ENCODE results near the gene ALDH5A1. TPM values are rescaled to one million over a fixed set of nuclear protein-coding genes. Genes with fewer than 3 reads are reported as not detected.
"Not testable (repeated sequence)": the region's sequence is repeated elsewhere in the genome, so short reads cannot be mapped to it uniquely, and the experiment has no call there.

ALDH5A1 gene
- total RNA-seq, 2 experiments from 2014 or later, result 18.2 to 20.9 TPM

- H3K9me3 Mint-ChIP-seq, result peaks cover 7% of the 10 kb centered on the region
- no peak for DNase-seq
- H3K27ac Mint-ChIP-seq, result no peak overlapping the region
- no peaks in the 10 kb centered on the region for H3K27me3 Mint-ChIP-seq
- H3K4me1 Mint-ChIP-seq, result peaks cover 3% of the 10 kb centered on the region
- H3K36me3 Mint-ChIP-seq, result peaks cover 21% of the 10 kb centered on the region
- no peak overlapping the region for H3K4me3 Mint-ChIP-seq
These were observed 6.6 kb downstream of the ALDH5A1 start for GRCh38 chr6:24501374-24501773.

DNA sequence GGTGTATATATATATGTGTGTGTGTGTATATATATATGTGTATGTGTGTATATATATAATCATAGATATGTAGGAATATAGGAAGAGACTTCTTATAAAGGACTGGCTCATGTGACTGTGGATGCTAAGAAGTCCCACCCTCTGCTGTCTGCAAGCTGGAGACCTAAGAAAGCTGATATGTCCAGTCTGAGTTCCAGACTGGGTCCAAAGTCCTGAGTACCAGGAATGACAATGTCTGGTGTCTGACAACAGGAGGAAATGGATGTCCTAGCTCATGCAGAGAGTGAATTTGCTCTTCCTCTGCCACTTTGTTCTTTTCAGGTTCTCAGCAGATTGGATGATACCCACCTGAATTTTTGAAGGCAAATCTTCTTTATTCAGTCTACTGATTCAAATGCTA, 7.1 kb downstream of the ALDH5A1 start:
- Mint-ChIP-seq H3K27me3 (no peaks in the 10 kb centered on the region), H3K4me3 (no peak overlapping the region), H3K36me3 (peaks cover 17% of the 10 kb centered on the region), H3K27ac (no peak overlapping the region), H3K4me1 (peaks cover 3% of the 10 kb centered on the region), H3K9me3 (peaks cover 4% of the 10 kb centered on the region)
- no peak for DNase-seq

DNA sequence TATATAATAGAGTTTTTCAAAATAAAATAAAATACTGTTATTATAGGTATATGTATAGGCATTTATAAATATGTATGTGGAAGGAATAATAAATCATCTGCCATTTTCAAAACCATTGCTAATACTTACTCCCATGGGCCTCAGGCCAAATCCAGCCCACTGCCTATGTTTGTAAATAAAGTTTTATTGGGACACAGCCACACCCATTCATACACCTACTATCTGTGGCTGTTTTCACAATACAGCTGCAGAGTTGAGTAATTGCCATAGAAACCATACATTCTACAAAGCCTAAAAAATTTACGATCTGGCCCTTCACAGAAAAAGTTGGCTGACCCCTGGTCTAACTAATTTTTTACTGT, 9.5 kb downstream of the ALDH5A1 start:
- peaks cover 26% of the 10 kb centered on the region for H3K36me3 Mint-ChIP-seq
- H3K4me3 Mint-ChIP-seq, result no peak overlapping the region
- peaks cover 6% of the 10 kb centered on the region for H3K9me3 Mint-ChIP-seq
- peaks cover 6% of the 10 kb centered on the region for H3K4me1 Mint-ChIP-seq
- DNase-seq, result no peak
- no peak overlapping the region for H3K27ac Mint-ChIP-seq
- no peaks in the 10 kb centered on the region for H3K27me3 Mint-ChIP-seq

DNA sequence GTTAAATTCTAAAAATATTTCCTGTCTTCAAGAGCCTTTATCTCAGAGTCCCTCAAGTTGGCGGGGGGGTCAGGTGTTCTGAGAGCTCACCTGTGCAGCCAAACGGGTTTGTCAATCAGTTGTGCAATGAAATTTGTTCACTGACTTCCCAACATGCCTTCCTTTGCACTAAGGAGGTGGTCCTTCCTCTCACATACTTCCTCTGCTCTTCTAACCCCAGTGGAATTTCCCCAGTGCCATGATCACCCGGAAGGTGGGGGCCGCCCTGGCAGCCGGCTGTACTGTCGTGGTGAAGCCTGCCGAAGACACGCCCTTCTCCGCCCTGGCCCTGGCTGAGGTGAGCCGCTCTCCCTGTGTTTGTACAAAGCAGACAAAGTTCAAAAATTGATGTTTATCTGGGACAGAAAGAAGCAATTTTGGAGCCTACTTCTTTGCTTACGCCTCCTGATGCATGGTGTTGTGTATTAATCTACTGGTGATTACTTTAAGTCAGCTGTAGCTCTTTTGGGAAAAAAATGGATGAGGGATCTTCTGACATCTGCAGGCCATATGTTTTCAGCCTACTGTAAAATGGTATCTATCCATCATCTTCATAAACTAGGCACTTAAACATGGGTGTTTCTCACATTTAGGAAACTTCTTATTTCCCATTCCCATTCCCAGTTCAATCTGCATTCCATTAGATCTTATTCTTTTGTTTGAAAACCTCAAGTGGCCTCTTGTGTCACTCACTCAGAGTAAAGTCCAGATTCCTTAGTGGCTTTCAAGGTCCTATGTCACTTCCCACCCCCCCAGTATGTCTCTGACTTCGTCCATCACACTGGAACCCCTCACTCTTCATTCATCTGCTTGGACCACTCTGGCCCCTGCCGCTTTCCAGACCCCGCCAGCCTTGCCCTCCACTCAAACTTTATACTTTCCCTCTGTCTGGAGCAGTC, 10.1 kb downstream of the ALDH5A1 start:
- Mint-ChIP-seq H3K36me3 (peaks cover 31% of the 10 kb centered on the region), H3K27ac (no peak overlapping the region), H3K4me1 (peaks cover 6% of the 10 kb centered on the region), H3K27me3 (no peaks in the 10 kb centered on the region), H3K9me3 (peaks cover 6% of the 10 kb centered on the region), H3K4me3 (no peak overlapping the region)
- no peak for DNase-seq

GRCh38 chr6:24506814-24507520, 12.2 kb downstream of the ALDH5A1 start:
- H3K36me3 Mint-ChIP-seq, result peaks cover 31% of the 10 kb centered on the region

DNA sequence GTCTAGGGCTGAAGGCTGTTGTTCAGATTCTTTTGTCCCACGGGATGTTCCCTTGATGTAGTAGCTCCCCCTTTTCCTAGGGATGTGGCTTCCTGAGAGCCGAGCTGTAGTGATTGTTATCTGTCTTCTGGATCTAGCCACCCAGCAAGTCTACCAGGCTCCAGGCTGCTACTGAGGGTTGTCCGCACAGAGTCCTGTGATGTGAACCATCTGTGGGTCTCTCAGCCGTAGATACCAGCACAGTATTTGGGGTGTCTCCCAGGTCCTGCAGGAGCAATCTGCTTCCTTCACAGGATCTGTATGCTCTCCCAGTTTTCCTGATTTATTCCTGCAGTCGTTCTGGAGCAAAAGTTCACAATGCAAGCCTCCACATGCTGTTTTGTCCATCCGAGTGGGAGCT, 17.2 kb downstream of the ALDH5A1 start:
- not testable (repeated sequence) for H3K9me3 Mint-ChIP-seq, H3K27ac Mint-ChIP-seq, DNase-seq, H3K4me3 Mint-ChIP-seq, H3K27me3 Mint-ChIP-seq, H3K4me1 Mint-ChIP-seq
- peaks cover 31% of the 10 kb centered on the region for H3K36me3 Mint-ChIP-seq

More at GRCh38 chr6:24506814-24507520, 12.2 kb downstream of the ALDH5A1 start:
- no peak for DNase-seq
- H3K27me3 Mint-ChIP-seq, result no peaks in the 10 kb centered on the region
- H3K4me1 Mint-ChIP-seq, result peaks cover 3% of the 10 kb centered on the region
- no peak overlapping the region for H3K4me3 Mint-ChIP-seq
- H3K9me3 Mint-ChIP-seq, result peaks cover 6% of the 10 kb centered on the region
- no peak overlapping the region for H3K27ac Mint-ChIP-seq

GRCh38 chr6:24513602-24514001, 18.8 kb downstream of the ALDH5A1 start:
- Mint-ChIP-seq H3K4me3 (no peak overlapping the region), H3K36me3 (peaks cover 17% of the 10 kb centered on the region), H3K4me1 (peaks cover 12% of the 10 kb centered on the region), H3K27ac (no peak overlapping the region), H3K27me3 (no peaks in the 10 kb centered on the region), H3K9me3 (no peaks in the 10 kb centered on the region)
- DNase-seq, result no peak

- H3K4me3 Mint-ChIP-seq, result no peak overlapping the region
- peaks cover 13% of the 10 kb centered on the region for H3K4me1 Mint-ChIP-seq
- H3K27ac Mint-ChIP-seq, result peak overlapping the region; percentile 87
- peaks cover 10% of the 10 kb centered on the region for H3K36me3 Mint-ChIP-seq
- H3K27me3 Mint-ChIP-seq, result no peaks in the 10 kb centered on the region
- DNase-seq, result no peak
- H3K9me3 Mint-ChIP-seq, result no peaks in the 10 kb centered on the region
These were observed 23.1 kb downstream of the ALDH5A1 start for GRCh38 chr6:24517659-24518543.

DNA sequence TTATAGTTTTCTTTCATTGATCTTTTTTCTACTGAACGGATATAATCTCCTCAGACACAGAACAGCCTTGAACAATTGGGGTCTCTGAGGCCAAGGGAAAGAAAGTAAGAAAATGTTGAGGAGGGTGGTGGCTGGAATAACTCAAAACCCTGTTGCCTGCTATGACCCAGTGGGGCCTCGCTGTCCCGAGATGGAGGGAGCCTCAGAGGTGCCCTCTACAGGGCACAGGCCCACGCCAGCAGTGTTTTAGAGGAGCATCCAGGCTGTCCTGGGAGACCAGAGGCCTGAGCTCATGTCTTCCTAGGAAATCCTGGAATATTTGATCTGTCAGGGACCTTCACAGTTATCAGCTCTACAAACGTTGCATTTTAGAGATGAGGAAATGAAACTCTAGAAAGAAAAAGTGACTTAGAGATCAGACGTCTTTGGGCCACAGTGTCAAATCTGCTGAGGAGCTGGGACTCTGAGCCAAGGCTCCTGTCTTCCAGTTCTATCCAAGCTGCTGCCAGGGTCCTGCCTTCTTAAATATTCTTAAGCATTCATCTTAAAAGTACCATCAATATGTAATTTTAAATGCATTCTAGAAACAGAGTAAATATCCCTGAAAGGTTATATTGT, 26.3 kb downstream of the ALDH5A1 start:
- Mint-ChIP-seq H3K27me3 (no peaks in the 10 kb centered on the region), H3K4me3 (no peak overlapping the region), H3K9me3 (no peaks in the 10 kb centered on the region), H3K27ac (no peak overlapping the region), H3K36me3 (peaks cover 6% of the 10 kb centered on the region), H3K4me1 (peaks cover 15% of the 10 kb centered on the region)
- DNase-seq, result peak; percentile 23

DNA sequence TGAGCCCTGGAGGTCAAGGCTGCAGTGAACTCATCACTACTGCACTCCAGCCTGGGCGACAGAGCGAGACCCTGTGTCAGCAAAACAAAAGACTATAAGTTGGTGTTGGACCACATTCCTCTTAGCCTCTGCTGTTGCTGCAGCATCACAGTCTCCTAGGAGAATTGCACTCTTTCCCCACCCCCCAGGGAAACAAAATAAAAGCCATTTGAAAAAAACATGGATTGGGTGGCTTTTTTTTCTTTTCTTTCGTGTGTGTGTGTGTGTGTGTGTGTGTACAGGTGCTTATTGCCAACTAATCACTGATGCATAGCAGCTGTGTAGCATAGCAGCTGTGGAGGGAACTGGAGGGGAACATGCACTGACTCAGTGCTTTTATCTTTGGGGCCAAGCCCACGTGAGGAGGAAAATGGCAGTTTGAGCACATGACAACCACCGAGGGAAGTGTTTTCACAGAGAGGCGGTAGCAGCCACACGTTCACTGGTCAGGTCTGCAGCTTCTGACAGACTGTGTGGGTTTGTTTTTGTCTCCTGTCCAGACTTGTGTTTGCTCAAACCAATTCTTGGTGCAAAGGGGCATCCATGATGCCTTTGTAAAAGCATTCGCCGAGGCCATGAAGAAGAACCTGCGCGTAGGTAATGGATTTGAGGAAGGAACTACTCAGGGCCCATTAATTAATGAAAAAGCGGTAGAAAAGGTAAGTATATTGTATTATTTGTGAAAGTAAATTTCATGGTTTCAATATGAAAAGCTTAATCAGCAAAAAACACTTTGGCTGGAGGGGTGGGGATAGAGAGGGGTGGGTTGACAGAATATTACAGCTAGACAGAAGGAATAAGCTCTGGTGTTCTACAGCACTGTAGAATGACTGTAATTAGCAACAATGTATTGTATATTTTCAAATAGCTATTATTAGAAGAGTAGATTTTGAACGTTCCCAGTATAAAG, 27.7 kb downstream of the ALDH5A1 start:
- peaks cover 16% of the 10 kb centered on the region for H3K4me1 Mint-ChIP-seq
- H3K9me3 Mint-ChIP-seq, result no peaks in the 10 kb centered on the region
- H3K4me3 Mint-ChIP-seq, result no peak overlapping the region
- H3K36me3 Mint-ChIP-seq, result peaks cover 6% of the 10 kb centered on the region
- no peak overlapping the region for H3K27ac Mint-ChIP-seq
- no peak for DNase-seq
- no peaks in the 10 kb centered on the region for H3K27me3 Mint-ChIP-seq

GRCh38 chr6:24524329-24524728, 29.6 kb downstream of the ALDH5A1 start:
- no peak for DNase-seq
- Mint-ChIP-seq H3K36me3 (peaks cover 9% of the 10 kb centered on the region), H3K4me3 (no peak overlapping the region), H3K27me3 (no peaks in the 10 kb centered on the region), H3K4me1 (peaks cover 12% of the 10 kb centered on the region), H3K9me3 (no peaks in the 10 kb centered on the region), H3K27ac (no peak overlapping the region)

DNA sequence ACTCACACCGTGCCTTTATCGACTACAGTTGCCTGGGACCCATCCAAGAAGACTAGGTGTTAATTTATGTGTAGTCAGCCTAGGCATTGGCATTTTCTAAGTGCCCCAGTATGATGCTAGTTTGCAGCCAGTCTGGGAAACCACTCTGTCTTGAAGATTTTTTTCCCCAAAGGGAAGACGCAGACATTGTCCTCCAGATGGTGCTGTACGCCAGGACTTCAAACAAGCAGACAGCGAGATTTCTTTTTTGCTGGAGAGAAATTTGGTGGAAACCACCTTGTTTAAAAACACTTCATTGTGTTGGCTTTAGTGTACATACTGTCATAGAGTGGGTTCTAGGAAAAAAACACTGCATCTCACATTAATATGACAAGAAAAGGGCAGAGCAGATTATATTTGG, 30.0 kb downstream of the ALDH5A1 start:
- H3K27me3 Mint-ChIP-seq, result no peaks in the 10 kb centered on the region
- no peak for DNase-seq

DNA sequence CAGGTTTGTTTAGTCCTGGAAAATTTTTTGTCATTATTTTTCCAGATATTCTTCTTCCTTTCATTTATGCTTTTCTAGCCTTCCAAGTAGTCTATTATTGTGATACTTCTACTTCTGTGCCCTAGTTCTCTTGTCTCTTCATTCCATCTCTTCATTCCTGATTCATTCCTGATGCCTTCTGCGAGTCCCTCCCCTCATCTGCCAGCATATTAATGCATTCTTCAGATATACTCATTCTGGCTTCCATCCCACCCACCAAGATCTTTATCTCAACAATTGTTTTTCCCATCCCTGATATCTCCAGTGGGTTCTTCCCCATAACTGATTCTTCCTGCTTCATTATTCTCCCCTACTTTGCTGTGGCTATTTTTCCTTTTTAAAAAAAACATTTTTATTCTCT, 35.2 kb downstream of the ALDH5A1 start:
- DNase-seq, result no peak
- Mint-ChIP-seq H3K27ac (no peak overlapping the region), H3K4me1 (peaks cover 7% of the 10 kb centered on the region), H3K4me3 (no peak overlapping the region), H3K36me3 (peaks cover 5% of the 10 kb centered on the region), H3K27me3 (no peaks in the 10 kb centered on the region), H3K9me3 (no peaks in the 10 kb centered on the region)

More for the DNA sequence above, 30.0 kb downstream of the ALDH5A1 start:
- no peak overlapping the region for H3K27ac Mint-ChIP-seq
- H3K4me1 Mint-ChIP-seq, result peaks cover 12% of the 10 kb centered on the region
- peaks cover 9% of the 10 kb centered on the region for H3K36me3 Mint-ChIP-seq
- no peaks in the 10 kb centered on the region for H3K9me3 Mint-ChIP-seq
- no peak overlapping the region for H3K4me3 Mint-ChIP-seq

- no peak overlapping the region for H3K27ac Mint-ChIP-seq
- H3K9me3 Mint-ChIP-seq, result no peaks in the 10 kb centered on the region
- no peaks in the 10 kb centered on the region for H3K4me1 Mint-ChIP-seq
- H3K27me3 Mint-ChIP-seq, result no peaks in the 10 kb centered on the region
- no peak for DNase-seq
- no peak overlapping the region for H3K4me3 Mint-ChIP-seq
- peaks cover 2% of the 10 kb centered on the region for H3K36me3 Mint-ChIP-seq
These were observed 39.6 kb downstream of the ALDH5A1 start for GRCh38 chr6:24534329-24534728.

Measured in activated naive CD8-positive, alpha-beta T cell treated with anti-CD3 and anti-CD28 coated beads for 36 hours (primary cell).